Activated CD8-positive, alpha-beta memory T cell treated with anti-CD3 and anti-CD28 coated beads for 36 hours (primary cell): ENCODE measurements around the gene PTCD3. TPM values are rescaled to one million over a fixed set of nuclear protein-coding genes. Genes with fewer than 3 reads are reported as not detected.

ENCODE experiments used
- CTCF ChIA-PET: fragments of 350-600 bp; sonication (Branson Sonifier 250); formaldehyde crosslinking; loops from one replicate; lab custom pipeline; 2021; ENCODE audit warnings: antibody characterized with exemption; lab: Charles Lee
- POLR2A ChIA-PET: fragments of 350-600 bp; sonication (Branson Sonifier 250); formaldehyde crosslinking; loops from one replicate; lab custom pipeline; 2021; ENCODE audit warnings: antibody characterized with exemption; lab: Charles Lee
- total RNA-seq, 2 experiments: library from RNA; stranded (reverse); gene quantifications; one replicate each; pipeline ENCODE4 v1.2.3, GENCODE V29; 2021

The PTCD3 gene
- 100 to 1,000 TPM; 156 to 167 TPM for total RNA-seq

- CTCF ChIA-PET = interaction anchor here (1.0 to 1.8 kb wide), 3 partner anchors 26 to 512 kb away, joined by 3 to 6 read pairs (median 5); no protein-coding TSS in a partner anchor
- POLR2A ChIA-PET = interaction anchor here (0.5 to 1.3 kb wide), 12 partner anchors 8 to 567 kb away, joined by 3 to 5 read pairs (median 3); partner anchors contain the start of genes C2orf68, KDM3A and MAT2A
Observed at GRCh38 chr2:86105969-86106945, at the start of gene PTCD3. Gene PTCD3, plus strand, starts transcription at chr2:86106235. Its CDS starts 13 bp downstream, at chr2:86106248.

GRCh38 chr2:86056590-86057331 is 49.3 kb upstream of the PTCD3 start:
- CTCF ChIA-PET = interaction anchor here (1.1 kb wide), 1 partner anchor 12 kb away, joined by 3 read pairs; no protein-coding TSS in a partner anchor
- POLR2A ChIA-PET = no interaction called here

GRCh38 chr2:86062043-86062442 is 44.0 kb upstream of the PTCD3 start:
- CTCF ChIA-PET = no interaction called here
- POLR2A ChIA-PET = no interaction called here

- ChIA-PET POLR2A (no interaction called here), CTCF (no interaction called here)
Observed at GRCh38 chr2:86064006-86064405, 42.0 kb upstream of the PTCD3 start.

GRCh38 chr2:86065512-86065911 is 40.5 kb upstream of the PTCD3 start:
- ChIA-PET POLR2A (no interaction called here), CTCF (interaction anchor here (1.0 kb wide), 1 partner anchor 177 kb away, joined by 3 read pairs; the partner anchor contains the start of gene ST3GAL5)

GRCh38 chr2:86066007-86066578 is 39.9 kb upstream of the PTCD3 start:
- POLR2A ChIA-PET = no interaction called here
- CTCF ChIA-PET = interaction anchor here (1.0 kb wide), 1 partner anchor 177 kb away, joined by 3 read pairs; the partner anchor contains the start of gene ST3GAL5

- POLR2A ChIA-PET = no interaction called here
- CTCF ChIA-PET = no interaction called here
Observed at GRCh38 chr2:86066915-86067314, 39.1 kb upstream of the PTCD3 start.

- ChIA-PET CTCF (interaction anchor here (0.8 kb wide), 1 partner anchor 12 kb away, joined by 3 read pairs; no protein-coding TSS in a partner anchor), POLR2A (interaction anchor here (0.6 kb wide), 1 partner anchor 325 kb away, joined by 4 read pairs; no protein-coding TSS in a partner anchor)
Observed at GRCh38 chr2:86068136-86068588, 37.9 kb upstream of the PTCD3 start.

- ChIA-PET POLR2A (interaction anchor here (0.6 kb wide), 1 partner anchor 326 kb away, joined by 4 read pairs; no protein-coding TSS in a partner anchor), CTCF (interaction anchor here (0.8 kb wide), 1 partner anchor 12 kb away, joined by 3 read pairs; no protein-coding TSS in a partner anchor)
Observed at GRCh38 chr2:86068648-86069047, 37.4 kb upstream of the PTCD3 start.

- POLR2A ChIA-PET = no interaction called here
Observed at GRCh38 chr2:86069091-86069685, 36.8 kb upstream of the PTCD3 start.

GRCh38 chr2:86069783-86070339 is 36.2 kb upstream of the PTCD3 start:
- ChIA-PET CTCF (interaction anchor here (0.7 kb wide), 1 partner anchor 10 kb away, joined by 3 read pairs; no protein-coding TSS in a partner anchor), POLR2A (no interaction called here)

More at GRCh38 chr2:86069091-86069685, 36.8 kb upstream of the PTCD3 start:
- CTCF ChIA-PET = no interaction called here

GRCh38 chr2:86070868-86071267 is 35.2 kb upstream of the PTCD3 start:
- POLR2A ChIA-PET = no interaction called here

GRCh38 chr2:86072271-86072858 is 33.7 kb upstream of the PTCD3 start:
- CTCF ChIA-PET = interaction anchor here (0.6 to 0.9 kb wide), 2 partner anchors 205 to 245 kb away, joined by 3 read pairs; no protein-coding TSS in a partner anchor
- POLR2A ChIA-PET = no interaction called here

More at GRCh38 chr2:86070868-86071267, 35.2 kb upstream of the PTCD3 start:
- CTCF ChIA-PET = interaction anchor here (1.6 kb wide), 1 partner anchor 243 kb away, joined by 4 read pairs; no protein-coding TSS in a partner anchor

- POLR2A ChIA-PET = no interaction called here
- CTCF ChIA-PET = interaction anchor here (0.9 kb wide), 1 partner anchor 246 kb away, joined by 3 read pairs; no protein-coding TSS in a partner anchor
Observed at GRCh38 chr2:86073225-86073624, 32.8 kb upstream of the PTCD3 start.

GRCh38 chr2:86074256-86074655 is 31.8 kb upstream of the PTCD3 start:
- CTCF ChIA-PET = no interaction called here
- POLR2A ChIA-PET = no interaction called here

GRCh38 chr2:86074811-86075210 is 31.2 kb upstream of the PTCD3 start:
- POLR2A ChIA-PET = no interaction called here
- CTCF ChIA-PET = no interaction called here

- POLR2A ChIA-PET = no interaction called here
- CTCF ChIA-PET = interaction anchor here (1.7 kb wide), 1 partner anchor 12 kb away, joined by 7 read pairs; no protein-coding TSS in a partner anchor
Observed at GRCh38 chr2:86075886-86076285, 30.1 kb upstream of the PTCD3 start.
